WERI-Rb-1 (cell line): ENCODE results near the gene MFSD8.
"Not testable (repeated sequence)": the region's sequence is repeated elsewhere in the genome, so short reads cannot be mapped to it uniquely, and the experiment has no call there.

Source experiments
- DNase-seq: peaks from one replicate; pipeline ENCODE4 v3.0.0-alpha.2; 2020
- H3K27ac ChIP-seq: fragments of 250-450 bp; sonication (Bioruptor Pico); 2 replicates; pipeline ENCODE4 v1.5.1; 2020; ENCODE audit warnings: mild to moderate bottlenecking, moderate library complexity
- H3K27me3 ChIP-seq: fragments of 250-450 bp; sonication (Bioruptor Pico); 2 replicates; pipeline ENCODE4 v1.5.1; 2021; ENCODE audit warnings: mild to moderate bottlenecking, low read depth, moderate library complexity; ENCODE audit not compliant: insufficient read depth, severe bottlenecking
- H3K36me3 ChIP-seq: fragments of 250-450 bp; sonication (Bioruptor Pico); 2 replicates; pipeline ENCODE4 v1.5.1; 2020; ENCODE audit warnings: mild to moderate bottlenecking, moderate library complexity
- H3K4me3 ChIP-seq: 2 replicates; pipeline ENCODE4 v1.5.1; 2011; ENCODE audit warnings: low read depth, mild to moderate bottlenecking, control low read depth, low read length
- H3K9me3 ChIP-seq: fragments of 250-450 bp; sonication (Bioruptor Pico); 2 replicates; pipeline ENCODE4 v1.5.1; 2021; ENCODE audit warnings: mild to moderate bottlenecking, moderate library complexity; ENCODE audit not compliant: severe bottlenecking
- CTCF ChIP-seq: IDR thresholded peaks from 2 replicates; pipeline ENCODE4 v1.5.1; 2011; ENCODE audit warnings: low read depth, mild to moderate bottlenecking, control low read depth, inconsistent platforms, low read length

The MFSD8 gene

GRCh38 chr4:127993151-127993550 lies 28.2 kb upstream of the MFSD8 start:
- H3K4me3 ChIP-seq = no peak overlapping the region
- no peaks in the 10 kb centered on the region for H3K27me3 ChIP-seq
- TF ChIP-seq CTCF = no peak
- no peak for DNase-seq
- peaks cover 33% of the 10 kb centered on the region for H3K36me3 ChIP-seq
- no peaks in the 10 kb centered on the region for H3K9me3 ChIP-seq
- no peak overlapping the region for H3K27ac ChIP-seq

- H3K27ac ChIP-seq = no peak overlapping the region
- no peaks in the 10 kb centered on the region for H3K27me3 ChIP-seq
- no peak overlapping the region for H3K4me3 ChIP-seq
- peaks cover 59% of the 10 kb centered on the region for H3K36me3 ChIP-seq
- TF ChIP-seq CTCF = no peak
- DNase-seq = no peak
- H3K9me3 ChIP-seq = no peaks in the 10 kb centered on the region
Observed at GRCh38 chr4:127988638-127989037, 23.7 kb upstream of the MFSD8 start.

- H3K9me3 ChIP-seq = no peaks in the 10 kb centered on the region
- no peak overlapping the region for H3K4me3 ChIP-seq
- no peaks in the 10 kb centered on the region for H3K27me3 ChIP-seq
- TF ChIP-seq CTCF = no peak
- H3K36me3 ChIP-seq = peaks cover 58% of the 10 kb centered on the region
- DNase-seq = no peak
- no peak overlapping the region for H3K27ac ChIP-seq
Observed at GRCh38 chr4:127985989-127986388, 21.0 kb upstream of the MFSD8 start.

- DNase-seq = no peak
- H3K27ac ChIP-seq = no peak overlapping the region
- no peak for TF ChIP-seq CTCF
- H3K4me3 ChIP-seq = no peak overlapping the region
- H3K9me3 ChIP-seq = no peaks in the 10 kb centered on the region
- H3K27me3 ChIP-seq = no peaks in the 10 kb centered on the region
- H3K36me3 ChIP-seq = peaks cover 37% of the 10 kb centered on the region
Observed at GRCh38 chr4:127982445-127982844, 17.5 kb upstream of the MFSD8 start.

GRCh38 chr4:127978930-127979329 lies 14.0 kb upstream of the MFSD8 start:
- Histone ChIP-seq H3K27me3 (no peaks in the 10 kb centered on the region), H3K27ac (no peak overlapping the region), H3K36me3 (peaks cover 10% of the 10 kb centered on the region; the same call in 1 of the 2 replicates), H3K9me3 (no peaks in the 10 kb centered on the region), H3K4me3 (no peak overlapping the region)
- no peak for TF ChIP-seq CTCF
- no peak for DNase-seq

- H3K27me3 ChIP-seq = no peaks in the 10 kb centered on the region
- no peak overlapping the region for H3K27ac ChIP-seq
- no peak for DNase-seq
- H3K4me3 ChIP-seq = no peak overlapping the region
- H3K36me3 ChIP-seq = peaks cover 23% of the 10 kb centered on the region
- H3K9me3 ChIP-seq = no peaks in the 10 kb centered on the region
- no peak for TF ChIP-seq CTCF
Observed at GRCh38 chr4:127975121-127975770, 10.3 kb upstream of the MFSD8 start.

- H3K9me3 ChIP-seq, H3K4me3 ChIP-seq, H3K27ac ChIP-seq, DNase-seq, H3K27me3 ChIP-seq: not testable (repeated sequence)
- H3K36me3 ChIP-seq = peaks cover 31% of the 10 kb centered on the region
Observed at GRCh38 chr4:127970925-127971324, 6.0 kb upstream of the MFSD8 start.
